Progenitor cell of endocrine pancreas (in vitro differentiated cells): ENCODE data around the gene TCF12. TPM values are rescaled to one million over a fixed set of nuclear protein-coding genes. Genes with fewer than 3 reads are reported as not detected.
"Not testable (repeated sequence)": the region's sequence is repeated elsewhere in the genome, so short reads cannot be mapped to it uniquely, and the experiment has no call there.

Source experiments
- DNase-seq: peaks from one replicate; pipeline ENCODE4 v3.0.0; 2021; ENCODE audit warnings: low spot score; ENCODE audit not compliant: unreplicated experiment
- H3K27ac Mint-ChIP-seq: 2 replicates; pipeline ENCODE4 v1.8.0; 2021; ENCODE audit warnings: mild to moderate bottlenecking, moderate library complexity, mixed read lengths
- H3K27me3 Mint-ChIP-seq: 2 replicates; pipeline ENCODE4 v1.8.0; 2021; ENCODE audit warnings: mixed read lengths
- H3K36me3 Mint-ChIP-seq: 2 replicates; pipeline ENCODE4 v1.8.0; 2022; ENCODE audit warnings: mixed read lengths; ENCODE audit not compliant: insufficient read depth
- H3K4me1 Mint-ChIP-seq: 2 replicates; pipeline ENCODE4 v1.8.0; 2021; ENCODE audit warnings: low read depth, mixed read lengths
- H3K4me3 Mint-ChIP-seq: 2 replicates; pipeline ENCODE4 v1.8.0; 2021; ENCODE audit warnings: low read depth, mild to moderate bottlenecking, moderate library complexity, mixed read lengths
- H3K9me3 Mint-ChIP-seq: 2 replicates; pipeline ENCODE4 v1.8.0; 2021; ENCODE audit warnings: low read depth, mixed read lengths
- total RNA-seq: library from RNA; stranded (reverse); gene quantifications from 2 replicates; pipeline ENCODE4 v1.2.1, GENCODE V29; 2021
- TF ChIP-seq, protein P1 (sequence below): fragments of 200-600 bp; sonication (generic); IDR thresholded peaks from one replicate; pipeline ENCODE4 v1.5.0; 2021; ENCODE audit warnings: antibody characterized with exemption, mild to moderate bottlenecking; ENCODE audit not compliant: unreplicated experiment

The TCF12 gene
- total RNA-seq, 1 donor from 2014 or later, result 164 TPM

DNA sequence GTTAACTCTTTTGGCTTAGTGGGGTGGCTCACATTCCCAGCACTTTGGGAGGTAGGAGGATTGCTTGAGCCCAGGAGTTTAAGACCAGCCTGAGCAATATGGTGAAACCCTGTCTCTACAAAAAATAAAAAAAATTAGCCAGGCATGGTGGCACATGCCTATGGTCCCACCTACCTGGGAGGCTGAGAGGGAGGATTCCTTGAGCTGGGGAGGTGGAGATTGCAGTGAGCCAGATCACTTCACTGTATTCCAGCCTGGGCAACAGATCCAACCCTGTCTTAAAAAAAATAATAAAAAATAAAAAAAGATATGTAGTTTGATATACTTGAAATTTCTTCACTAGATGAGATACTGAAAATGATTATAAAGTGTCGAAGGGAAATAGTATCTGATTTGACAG is 178.8 kb downstream of the TCF12 start:
- H3K27me3 Mint-ChIP-seq, result no peaks in the 10 kb centered on the region
- H3K4me1 Mint-ChIP-seq, result peaks cover 9% of the 10 kb centered on the region
- TF ChIP-seq, protein P1, sequence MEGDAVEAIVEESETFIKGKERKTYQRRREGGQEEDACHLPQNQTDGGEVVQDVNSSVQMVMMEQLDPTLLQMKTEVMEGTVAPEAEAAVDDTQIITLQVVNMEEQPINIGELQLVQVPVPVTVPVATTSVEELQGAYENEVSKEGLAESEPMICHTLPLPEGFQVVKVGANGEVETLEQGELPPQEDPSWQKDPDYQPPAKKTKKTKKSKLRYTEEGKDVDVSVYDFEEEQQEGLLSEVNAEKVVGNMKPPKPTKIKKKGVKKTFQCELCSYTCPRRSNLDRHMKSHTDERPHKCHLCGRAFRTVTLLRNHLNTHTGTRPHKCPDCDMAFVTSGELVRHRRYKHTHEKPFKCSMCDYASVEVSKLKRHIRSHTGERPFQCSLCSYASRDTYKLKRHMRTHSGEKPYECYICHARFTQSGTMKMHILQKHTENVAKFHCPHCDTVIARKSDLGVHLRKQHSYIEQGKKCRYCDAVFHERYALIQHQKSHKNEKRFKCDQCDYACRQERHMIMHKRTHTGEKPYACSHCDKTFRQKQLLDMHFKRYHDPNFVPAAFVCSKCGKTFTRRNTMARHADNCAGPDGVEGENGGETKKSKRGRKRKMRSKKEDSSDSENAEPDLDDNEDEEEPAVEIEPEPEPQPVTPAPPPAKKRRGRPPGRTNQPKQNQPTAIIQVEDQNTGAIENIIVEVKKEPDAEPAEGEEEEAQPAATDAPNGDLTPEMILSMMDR, result no peak
- no peak overlapping the region for H3K4me3 Mint-ChIP-seq
- no peaks in the 10 kb centered on the region for H3K9me3 Mint-ChIP-seq
- peaks cover 26% of the 10 kb centered on the region for H3K36me3 Mint-ChIP-seq
- H3K27ac Mint-ChIP-seq, result no peak overlapping the region
- no peak for DNase-seq

DNA sequence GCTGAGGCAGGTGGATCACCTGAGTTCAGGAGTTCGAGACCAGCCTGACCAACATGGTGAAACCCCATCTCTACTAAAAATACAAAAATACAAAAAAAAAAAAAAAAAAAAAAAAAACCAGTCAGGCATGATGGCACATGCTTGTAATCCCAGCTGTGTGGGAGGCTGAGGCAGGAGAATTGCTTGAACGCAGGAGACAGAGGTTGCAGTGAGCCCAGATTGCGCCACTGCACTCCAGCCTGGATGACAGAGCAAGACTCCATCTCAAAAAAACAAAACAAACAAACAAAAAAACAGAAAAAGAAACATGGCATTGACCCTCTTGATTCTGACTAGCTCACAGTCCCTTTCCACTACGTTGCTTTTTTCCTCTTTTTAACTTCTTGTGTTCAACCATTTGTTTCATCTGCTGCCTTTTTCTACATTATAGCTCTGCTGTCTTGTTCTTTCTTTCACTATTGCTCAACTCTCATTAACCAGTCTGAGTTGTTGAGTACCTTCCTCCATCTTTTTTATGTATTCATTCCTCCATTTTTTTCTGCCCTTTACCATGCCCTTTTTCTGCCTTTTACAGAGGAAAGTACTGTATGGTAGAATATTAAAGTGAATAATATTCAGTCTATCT is 179.6 kb downstream of the TCF12 start:
- not testable (repeated sequence) for DNase-seq, H3K4me3 Mint-ChIP-seq, H3K9me3 Mint-ChIP-seq, H3K4me1 Mint-ChIP-seq, H3K27me3 Mint-ChIP-seq
- peaks cover 23% of the 10 kb centered on the region for H3K36me3 Mint-ChIP-seq
- peak overlapping the region; percentile 54 for H3K27ac Mint-ChIP-seq

DNA sequence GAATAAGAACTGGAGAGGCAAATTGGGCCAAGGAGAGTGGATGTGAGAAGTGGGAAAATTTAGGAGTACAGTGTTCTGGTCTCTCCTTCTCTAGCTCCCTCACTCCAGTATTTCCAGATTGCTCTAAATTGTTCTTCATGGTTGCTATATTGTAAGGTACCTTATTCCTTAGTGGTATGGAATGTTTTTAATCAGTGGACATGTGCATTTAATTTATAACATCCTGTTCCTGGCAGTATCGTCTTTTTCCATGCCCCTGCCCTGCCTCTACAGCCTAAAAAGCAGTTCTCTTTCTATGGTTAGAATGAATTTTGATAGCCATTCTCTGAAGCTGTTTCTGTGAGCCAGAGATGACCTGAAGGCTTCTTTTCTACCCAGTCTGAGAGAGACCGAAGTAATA is 180.5 kb downstream of the TCF12 start:
- TF ChIP-seq, protein P1, result no peak
- H3K9me3 Mint-ChIP-seq, result no peaks in the 10 kb centered on the region
- no peak for DNase-seq
- no peak overlapping the region for H3K27ac Mint-ChIP-seq
- H3K4me1 Mint-ChIP-seq, result peaks cover 9% of the 10 kb centered on the region
- H3K27me3 Mint-ChIP-seq, result no peaks in the 10 kb centered on the region
- H3K4me3 Mint-ChIP-seq, result no peak overlapping the region
- peaks cover 23% of the 10 kb centered on the region for H3K36me3 Mint-ChIP-seq

DNA sequence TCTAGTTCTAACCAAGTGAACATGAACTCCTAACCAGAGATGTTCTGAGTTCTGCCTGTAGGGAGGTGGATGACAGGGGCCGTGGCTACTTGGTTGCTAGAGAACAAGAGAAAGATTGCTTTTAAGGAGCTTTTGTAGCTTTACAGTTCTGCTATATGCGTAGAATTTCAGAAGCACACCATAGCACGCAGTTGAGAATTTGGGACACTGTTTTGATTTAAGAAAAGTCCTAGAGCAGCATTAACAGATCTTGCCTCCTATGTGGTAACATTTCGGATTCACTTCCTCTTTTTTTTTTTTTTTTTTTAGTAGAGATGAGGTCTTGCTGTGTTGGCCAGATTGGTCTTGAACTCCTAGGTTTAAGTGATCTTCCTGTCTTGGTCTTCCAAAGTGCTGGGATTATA is 181.7 kb downstream of the TCF12 start:
- DNase-seq, result no peak
- peaks cover 22% of the 10 kb centered on the region for H3K36me3 Mint-ChIP-seq
- H3K27me3 Mint-ChIP-seq, result no peaks in the 10 kb centered on the region
- H3K4me1 Mint-ChIP-seq, result peaks cover 9% of the 10 kb centered on the region
- H3K9me3 Mint-ChIP-seq, result no peaks in the 10 kb centered on the region
- TF ChIP-seq, protein P1, result no peak
- H3K4me3 Mint-ChIP-seq, result no peak overlapping the region
- no peak overlapping the region for H3K27ac Mint-ChIP-seq

DNA sequence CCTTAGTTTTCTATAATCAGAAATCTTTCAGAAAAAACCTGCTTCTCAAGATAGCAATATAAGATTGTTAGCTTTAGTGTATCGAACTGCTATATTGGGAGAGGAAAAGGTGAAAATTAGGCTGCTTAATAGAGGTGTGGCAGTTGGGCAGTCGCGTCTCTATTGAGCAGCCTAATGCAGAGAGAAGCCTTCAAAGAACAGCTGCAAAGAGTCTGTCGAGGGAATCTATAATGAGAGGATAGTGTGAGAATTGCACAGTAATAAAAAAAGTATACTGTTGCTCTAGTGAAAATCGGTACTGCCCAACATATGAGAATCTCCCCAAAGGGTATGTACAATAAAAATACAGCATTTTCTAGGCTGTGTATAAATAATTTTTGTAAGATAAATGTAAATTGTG is 184.4 kb downstream of the TCF12 start:
- Mint-ChIP-seq H3K9me3 (peaks cover 7% of the 10 kb centered on the region), H3K4me1 (peaks cover 9% of the 10 kb centered on the region), H3K4me3 (no peak overlapping the region), H3K27ac (no peak overlapping the region), H3K36me3 (peaks cover 32% of the 10 kb centered on the region), H3K27me3 (no peaks in the 10 kb centered on the region)
- TF ChIP-seq, protein P1, result no peak
- DNase-seq, result no peak

DNA sequence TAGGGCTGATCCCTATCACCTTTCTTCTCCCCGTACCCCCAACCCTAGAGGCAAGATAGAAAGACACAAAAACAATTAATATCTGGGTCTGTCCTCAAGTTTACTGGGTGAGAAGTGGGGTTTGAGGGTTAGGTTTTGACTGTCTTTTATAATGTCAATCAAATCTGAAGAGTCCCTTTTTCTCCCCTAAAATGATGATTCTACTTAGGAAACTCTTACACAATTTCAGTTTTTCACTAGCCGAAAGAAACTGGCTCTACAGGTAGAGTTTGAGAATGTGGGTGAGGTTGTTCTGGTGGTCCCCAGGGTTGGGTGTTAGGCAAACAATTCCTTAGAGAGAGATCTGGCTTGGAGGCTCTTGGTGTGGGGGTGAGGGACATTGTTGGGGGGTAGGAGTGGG is 189.9 kb downstream of the TCF12 start:
- H3K27me3 Mint-ChIP-seq, result no peaks in the 10 kb centered on the region

More for the DNA sequence above, 189.9 kb downstream of the TCF12 start:
- TF ChIP-seq, protein P1, result no peak
- Mint-ChIP-seq H3K4me3 (no peak overlapping the region), H3K27ac (peak overlapping the region; percentile 6), H3K9me3 (peaks cover 7% of the 10 kb centered on the region), H3K4me1 (peaks cover 15% of the 10 kb centered on the region), H3K36me3 (peaks cover 23% of the 10 kb centered on the region)
- no peak for DNase-seq
